GM12878 (cell line): Measurements from ENCODE around the gene DCLK2. TPM values are rescaled to one million over a fixed set of nuclear protein-coding genes. Genes with fewer than 3 reads are reported as not detected.
"Not testable (repeated sequence)": the region's sequence is repeated elsewhere in the genome, so short reads cannot be mapped to it uniquely, and the experiment has no call there.

Experiments
- ATAC-seq: fragments of 200-7000 bp; cut with Tn5 transposase; 3 replicates; pipeline ENCODE4 v1.9.1; 2020; ENCODE audit warnings: mild to moderate bottlenecking, moderate library complexity
- BruUV-seq: library from RNA; stranded (reverse); fragments of 400-500 nt; replicated peaks from 2 replicates; lab custom pipeline; 2021; lab: Mats Ljungman, UMichigan
- CTCF ChIA-PET: fragments of 300-600 bp; sonication (Branson Sonifier 250); formaldehyde crosslinking; extraction: SDS; loops from one replicate; lab custom pipeline; 2021; ENCODE audit warnings: inconsistent platforms; lab: Yijun Ruan, JAX
- POLR2A ChIA-PET: fragments of 350-600 bp; formaldehyde crosslinking; extraction: SDS; loops from one replicate; lab custom pipeline; 2021; ENCODE audit warnings: inconsistent platforms; lab: Charles Lee
- RAD21 ChIA-PET: fragments of 300-600 bp; sonication (Branson Sonifier 250); formaldehyde crosslinking; loops from one replicate; lab custom pipeline; 2023; ENCODE audit warnings: antibody characterized with exemption; ENCODE audit not compliant: unreplicated experiment; lab: Charles Lee
- SMC1A ChIA-PET: fragments of 300-600 bp; sonication (Branson Sonifier 250); formaldehyde crosslinking; loops from one replicate; lab custom pipeline; 2023; ENCODE audit not compliant: unreplicated experiment, uncharacterized antibody; lab: Charles Lee
- DNase-seq: peaks from one replicate; pipeline ENCODE4 v3.0.0-alpha.2; 2011; ENCODE audit warnings: low read depth, low spot score
- FAIRE-seq: peaks from 3 replicates; lab custom pipeline; 2011; peaks lifted over from hg19 to GRCh38; lab: Jason Lieb, UNC
- H2AFZ ChIP-seq: 2 replicates; pipeline ENCODE4 v1.6.0; 2011; ENCODE audit warnings: low read depth, low read length, control low read depth; ENCODE audit not compliant: control insufficient read depth
- H3K27ac ChIP-seq: 2 replicates; pipeline ENCODE4 v1.5.1; 2011; ENCODE audit warnings: control low read depth; ENCODE audit not compliant: control insufficient read depth, insufficient read depth
- H3K27me3 ChIP-seq, 2 experiments: replicated peaks in 1 of 2; 2 replicates each; pipeline versions ENCODE4 v1.6.0 to v1.6.1; 2011; ENCODE audit warnings: low read length in 1 of 2; ENCODE audit not compliant: control insufficient read depth in 2 of 2, insufficient read depth in 2 of 2
- H3K36me3 ChIP-seq, 2 experiments: 2 replicates each; pipeline ENCODE4 v1.5.1; 2011; ENCODE audit warnings: low read length in 1 of 2; ENCODE audit not compliant: control insufficient read depth in 2 of 2, insufficient read depth in 2 of 2
- H3K4me1 ChIP-seq: 2 replicates; pipeline ENCODE4 v1.6.1; 2011; ENCODE audit warnings: mild to moderate bottlenecking, low read length, moderate library complexity, mixed read lengths; ENCODE audit not compliant: control insufficient read depth, insufficient read depth
- H3K4me2 ChIP-seq: 2 replicates; pipeline ENCODE4 v1.6.0; 2011; ENCODE audit warnings: control low read depth; ENCODE audit not compliant: control insufficient read depth, insufficient read depth
- H3K4me3 ChIP-seq: fragments of 200-600 bp; sonication (generic); 2 replicates; pipeline ENCODE4 v1.5.1; 2016
- H3K79me2 ChIP-seq: 2 replicates; pipeline ENCODE4 v1.6.0; 2011; ENCODE audit warnings: low read length; ENCODE audit not compliant: control insufficient read depth, insufficient read depth
- H3K9ac ChIP-seq: 2 replicates; pipeline ENCODE4 v1.8.0; 2011; ENCODE audit warnings: low read length, control low read depth, mixed read lengths; ENCODE audit not compliant: control insufficient read depth, insufficient read depth
- H3K9me3 ChIP-seq: replicated peaks from 3 replicates; pipeline ENCODE4 v1.5.1; 2011; ENCODE audit warnings: mild to moderate bottlenecking, low read length; ENCODE audit not compliant: control insufficient read depth, insufficient read depth
- H4K20me1 ChIP-seq: 2 replicates; pipeline ENCODE4 v1.6.0; 2011; ENCODE audit not compliant: control insufficient read depth, insufficient read depth
- NFYA ChIP-seq: IDR thresholded peaks from 2 replicates; pipeline ENCODE4 v1.6.1; 2011; ENCODE audit warnings: low read depth, mild to moderate bottlenecking, low read length, improper control_type of control experiment, borderline replicate concordance
- SP1 ChIP-seq: IDR thresholded peaks from one replicate; pipeline ENCODE4 v1.6.1; 2011; ENCODE audit warnings: low read depth, low read length
- SREBF2 ChIP-seq: IDR thresholded peaks from 2 replicates; pipeline ENCODE4 v1.6.1; 2012; ENCODE audit warnings: mild to moderate bottlenecking, low read length
- ZNF592 ChIP-seq: fragments of 450-650 bp; IDR thresholded peaks from 2 replicates; pipeline ENCODE4 v1.6.1; 2017; ENCODE audit warnings: mild to moderate bottlenecking, moderate library complexity
- WGBS: methylation state at CpG from one replicate; pipeline ENCODE4 v1.1.6; 2016; ENCODE audit warnings: low lambda C conversion rate; ENCODE audit not compliant: insufficient replicate concordance, insufficient coverage; ENCODE audit errors: missing lambda C conversion rate; 5-methylcytosine and 5-hydroxymethylcytosine counted together
- in situ Hi-C: fragments of 300-500 bp; cut with MboI; formaldehyde crosslinking; loops from 9 replicates; pipeline ENCODE4 v1.14.3; 2018; ENCODE audit warnings: mixed read lengths
- intact Hi-C: fragments of 100-400 bp; cut with micrococcal nuclease; formaldehyde crosslinking; loops from one replicate; pipeline ENCODE4 v1.14.2; 2022; ENCODE audit not compliant: unreplicated experiment
- polyA plus RNA-seq, 11 experiments: library from polyadenylated mRNA; depleted of rRNA in 4 of 11; unstranded in 6 of 11; stranded (reverse) in 5 of 11; fragments of >200 nt; fragmentation: Nextera tagmentation in 4 of 11; fragmentation: Illumina TruSeq in 1 of 11; extraction: Ambion mirVana in 4 of 11; extraction: Trizol in 1 of 11; gene quantifications; 1 replicate in 1 of 11; 2 replicates in 10 of 11; pipeline versions ENCODE4 v1.2.1 to v1.2.3, GENCODE V29; 2011 to 2016; ENCODE audit warnings: inconsistent platforms in 2 of 11, missing spikeins in 2 of 11, low read depth in 1 of 11
- total RNA-seq, 4 experiments: library from RNA; depleted of rRNA in 3 of 4; stranded (reverse); fragments of >200 nt in 3 of 4; fragmentation: Illumina TruSeq in 1 of 4; extraction: Trizol in 1 of 4; gene quantifications; 2 replicates each; pipeline versions ENCODE4 v1.2.1 to v1.2.3, GENCODE V29; 2013 to 2021

The DCLK2 gene
- total and polyA plus RNA-seq, 10 of the 15 experiments (the other 5 are each of a cell fraction or from before 2014, with no cell fraction given) = not detected

- DNase-seq (no peak), FAIRE-seq (no peak), ATAC-seq (no peak)
- no peaks in the 10 kb centered on the region for H3K4me1 ChIP-seq
- intact Hi-C loops (no loop called here), in situ Hi-C loops (no loop called here)
- H3K27ac ChIP-seq = no peak overlapping the region
- no TSS peak for BruUV-seq
- ChIA-PET SMC1A (no interaction called here), RAD21 (no interaction called here), POLR2A (no interaction called here), CTCF (no interaction called here)
- no peak overlapping the region for H3K4me2 ChIP-seq
- no peaks in the 10 kb centered on the region for H3K36me3 ChIP-seq
- no peak overlapping the region for H3K9ac ChIP-seq
- H3K79me2 ChIP-seq = no peaks in the 10 kb centered on the region
- H3K27me3 ChIP-seq = no peaks in the 10 kb centered on the region; a peak in 1 of 4 replicates
- no peaks in the 10 kb centered on the region for H3K9me3 ChIP-seq
- H3K4me3 ChIP-seq = no peak overlapping the region
- no peak for TF ChIP-seq NFYA
- TF ChIP-seq SP1 = no peak
- no peak for TF ChIP-seq SREBF2
- no peak for TF ChIP-seq ZNF592
- H2AFZ ChIP-seq = no peak overlapping the region
- H4K20me1 ChIP-seq = no peaks in the 10 kb centered on the region
Measured at GRCh38 chr4:150161109-150161508, 82.9 kb downstream of the DCLK2 start.

- H3K79me2 ChIP-seq, FAIRE-seq, H3K9me3 ChIP-seq, DNase-seq, H3K9ac ChIP-seq, CTCF ChIA-PET, intact Hi-C loops, H2AFZ ChIP-seq, H4K20me1 ChIP-seq, H3K27me3 ChIP-seq, H3K4me2 ChIP-seq, RAD21 ChIA-PET, BruUV-seq, H3K4me1 ChIP-seq, ATAC-seq, POLR2A ChIA-PET, H3K4me3 ChIP-seq, SMC1A ChIA-PET, H3K27ac ChIP-seq, H3K36me3 ChIP-seq, in situ Hi-C loops: not testable (repeated sequence)
- WGBS = 23% methylated on average over 2 of the region's 2 CpGs
Measured at GRCh38 chr4:150162020-150162419, 83.8 kb downstream of the DCLK2 start.
